CD4-positive, alpha-beta T cell treated with Interferon gamma for 1 hour (primary cell): Measurements from ENCODE around the gene BZW2.
"Not testable (repeated sequence)": the region's sequence is repeated elsewhere in the genome, so short reads cannot be mapped to it uniquely, and the experiment has no call there.

ENCODE experiments used
- DNase-seq: peaks from one replicate; pipeline ENCODE4 v3.0.0-alpha.2; 2020

Gene BZW2

GRCh38 chr7:16675277-16675676 lies 29.3 kb downstream of the BZW2 start:
- DNase-seq, result no peak

GRCh38 chr7:16677978-16678494 lies 32.1 kb downstream of the BZW2 start:
- no peak for DNase-seq

GRCh38 chr7:16678645-16679566 lies 32.9 kb downstream of the BZW2 start:
- not testable (repeated sequence) for DNase-seq

- DNase-seq, result no peak
Observed at GRCh38 chr7:16684935-16685334, 39.0 kb downstream of the BZW2 start.

GRCh38 chr7:16685535-16685934 lies 39.6 kb downstream of the BZW2 start:
- no peak for DNase-seq

- DNase-seq, result no peak
Observed at GRCh38 chr7:16688249-16688648, 42.3 kb downstream of the BZW2 start.

- no peak for DNase-seq
Observed at GRCh38 chr7:16691241-16691640, 45.3 kb downstream of the BZW2 start.

- DNase-seq, result no peak
Observed at GRCh38 chr7:16693601-16694318, 47.8 kb downstream of the BZW2 start.

GRCh38 chr7:16694806-16695205 lies 48.8 kb downstream of the BZW2 start:
- DNase-seq, result no peak

- DNase-seq, result no peak
Observed at GRCh38 chr7:16695621-16696237, 49.7 kb downstream of the BZW2 start.

- DNase-seq, result no peak
Observed at GRCh38 chr7:16697507-16698199, 51.7 kb downstream of the BZW2 start.

- no peak for DNase-seq
Observed at GRCh38 chr7:16698200-16698905, 52.4 kb downstream of the BZW2 start.

- DNase-seq, result no peak
Observed at GRCh38 chr7:16702441-16702840, 56.5 kb downstream of the BZW2 start.

- DNase-seq, result no peak
Observed at GRCh38 chr7:16708511-16708910, 62.5 kb downstream of the BZW2 start.

- no peak for DNase-seq
Observed at GRCh38 chr7:16708980-16709379, 63.0 kb downstream of the BZW2 start.

GRCh38 chr7:16710651-16711050 lies 64.7 kb downstream of the BZW2 start:
- DNase-seq, result no peak

- DNase-seq, result no peak
Observed at GRCh38 chr7:16711730-16712129, 65.7 kb downstream of the BZW2 start.

GRCh38 chr7:16712916-16713315 lies 66.9 kb downstream of the BZW2 start:
- no peak for DNase-seq

GRCh38 chr7:16715928-16716327 lies 69.9 kb downstream of the BZW2 start:
- DNase-seq, result no peak

GRCh38 chr7:16718111-16718656 lies 72.2 kb downstream of the BZW2 start:
- DNase-seq, result no peak

- no peak for DNase-seq
Observed at GRCh38 chr7:16719699-16720098, 73.7 kb downstream of the BZW2 start.

- DNase-seq, result no peak
Observed at GRCh38 chr7:16721541-16721940, 75.6 kb downstream of the BZW2 start.
